T-helper 2 cell treated with Interferon-gamma antibody and Interleukin-4, amounts not matched to agents 5 μg/mL and 100 μg/mL, for 36 hours (primary cell): Measurements from ENCODE around the gene ACTL10.

Experiments used
- DNase-seq: peaks from one replicate; pipeline ENCODE4 v3.0.0; 2021; ENCODE audit warnings: low spot score
- H3K27ac Mint-ChIP-seq: one replicate; pipeline ENCODE4 v1.8.0; 2021; ENCODE audit warnings: mild to moderate bottlenecking, mixed read lengths
- H3K27me3 Mint-ChIP-seq: one replicate; pipeline ENCODE4 v1.8.0; 2021; ENCODE audit warnings: low read depth, mixed read lengths
- H3K36me3 Mint-ChIP-seq: one replicate; pipeline ENCODE4 v1.8.0; 2021; ENCODE audit warnings: low read depth, mixed read lengths
- H3K4me1 Mint-ChIP-seq: one replicate; pipeline ENCODE4 v1.8.0; 2021; ENCODE audit warnings: low read depth, mixed read lengths
- H3K4me3 Mint-ChIP-seq: one replicate; pipeline ENCODE4 v1.8.0; 2022; ENCODE audit warnings: mild to moderate bottlenecking, moderate library complexity, mixed read lengths
- H3K9me3 Mint-ChIP-seq: one replicate; pipeline ENCODE4 v1.8.0; 2021; ENCODE audit warnings: mixed read lengths

ACTL10 gene

DNA sequence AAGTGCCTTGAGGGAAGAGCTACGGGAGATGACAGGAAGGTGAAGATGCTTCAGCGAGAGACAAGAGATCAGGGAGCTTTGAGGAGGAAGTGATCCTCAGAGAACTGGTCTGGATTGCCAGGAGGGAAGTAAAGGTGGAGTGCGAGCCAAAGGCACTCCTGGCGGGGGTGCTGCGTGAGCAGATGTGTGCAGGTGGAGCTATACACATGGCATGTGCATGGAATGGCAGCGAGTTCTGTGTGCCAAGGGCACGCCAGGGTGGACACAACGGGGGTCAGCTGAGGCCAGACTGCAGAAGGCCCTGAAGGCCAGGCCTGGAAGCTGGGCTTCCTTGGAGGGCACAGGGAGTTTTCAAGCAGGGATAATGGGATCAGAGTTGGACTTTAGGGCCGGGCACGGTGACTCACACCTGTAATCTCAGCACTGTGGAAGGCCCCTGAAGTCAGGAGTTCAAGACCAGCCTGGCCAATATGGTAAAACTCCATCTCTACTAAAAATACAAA, 47.2 kb downstream of the ACTL10 start:
- H3K9me3 Mint-ChIP-seq, result no peaks in the 10 kb centered on the region
- H3K27ac Mint-ChIP-seq, result no peak overlapping the region
- no peaks in the 10 kb centered on the region for H3K27me3 Mint-ChIP-seq
- no peak for DNase-seq
- H3K4me3 Mint-ChIP-seq, result no peak overlapping the region
- peaks cover 33% of the 10 kb centered on the region for H3K4me1 Mint-ChIP-seq
- peaks cover 38% of the 10 kb centered on the region for H3K36me3 Mint-ChIP-seq

DNA sequence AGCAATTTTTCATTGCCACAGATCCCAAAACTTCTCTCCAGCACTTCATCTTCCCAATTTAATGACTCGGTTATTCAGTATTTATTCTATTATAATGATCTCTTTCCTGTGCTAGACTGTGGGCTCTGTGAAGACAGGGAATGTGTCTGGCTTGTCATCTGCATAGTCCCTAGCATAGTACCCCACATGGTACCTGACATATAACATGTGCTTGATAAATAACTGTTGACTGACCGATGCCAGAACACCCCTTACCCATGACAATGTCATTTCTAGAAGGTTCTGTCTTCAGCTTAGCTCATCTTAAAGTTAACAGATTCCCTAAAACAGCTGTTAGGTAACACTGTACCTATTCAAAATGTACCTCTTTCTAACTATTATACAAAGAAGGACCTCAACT, 49.8 kb downstream of the ACTL10 start:
- H3K36me3 Mint-ChIP-seq, result peaks cover 25% of the 10 kb centered on the region
- no peak overlapping the region for H3K27ac Mint-ChIP-seq
- DNase-seq, result no peak
- H3K9me3 Mint-ChIP-seq, result peaks cover 7% of the 10 kb centered on the region
- H3K4me3 Mint-ChIP-seq, result no peak overlapping the region
- H3K4me1 Mint-ChIP-seq, result peaks cover 22% of the 10 kb centered on the region
- H3K27me3 Mint-ChIP-seq, result no peaks in the 10 kb centered on the region
